ENCODE data around the gene TRPM3.

GRCh38 chr9:70563431-70564204 is 557.8 kb downstream of the TRPM3 start:
- TF ChIP-seq SPI1 (IDR thresholded peaks at IDR 0.05; ENCODE audit: borderline replicate concordance, low read depth, low read length) (no peak), EZH2 (IDR thresholded peaks at IDR 0.05; ENCODE audit: borderline replicate concordance, low read depth, low read length) (no peak), HMGXB4 (CRISPR knock-in tag; IDR thresholded peaks at IDR 0.05) (no peak), SMARCB1 (IDR thresholded peaks at IDR 0.05; ENCODE audit: insufficient read length, low read depth) (no peak), KLF16 (IDR thresholded peaks at IDR 0.05) (no peak), RFX5 (IDR thresholded peaks at IDR 0.05; ENCODE audit: low read depth, low read length) (no peak), JUN (IDR thresholded peaks at IDR 0.05; ENCODE audit: borderline replicate concordance, low read depth, low read length) (no peak), JUN (CRISPR knock-in tag; IDR thresholded peaks at IDR 0.05; ENCODE audit: borderline replicate concordance) (no peak)

Measured in K562 (cell line).